Measurements from ENCODE around the gene NAIF1. TPM values are rescaled to one million over a fixed set of nuclear protein-coding genes. Genes with fewer than 3 reads are reported as not detected.

The NAIF1 gene
- total and polyA plus RNA-seq, 2 experiments from 2014 or later: 4.9 to 5.5 TPM

DNA sequence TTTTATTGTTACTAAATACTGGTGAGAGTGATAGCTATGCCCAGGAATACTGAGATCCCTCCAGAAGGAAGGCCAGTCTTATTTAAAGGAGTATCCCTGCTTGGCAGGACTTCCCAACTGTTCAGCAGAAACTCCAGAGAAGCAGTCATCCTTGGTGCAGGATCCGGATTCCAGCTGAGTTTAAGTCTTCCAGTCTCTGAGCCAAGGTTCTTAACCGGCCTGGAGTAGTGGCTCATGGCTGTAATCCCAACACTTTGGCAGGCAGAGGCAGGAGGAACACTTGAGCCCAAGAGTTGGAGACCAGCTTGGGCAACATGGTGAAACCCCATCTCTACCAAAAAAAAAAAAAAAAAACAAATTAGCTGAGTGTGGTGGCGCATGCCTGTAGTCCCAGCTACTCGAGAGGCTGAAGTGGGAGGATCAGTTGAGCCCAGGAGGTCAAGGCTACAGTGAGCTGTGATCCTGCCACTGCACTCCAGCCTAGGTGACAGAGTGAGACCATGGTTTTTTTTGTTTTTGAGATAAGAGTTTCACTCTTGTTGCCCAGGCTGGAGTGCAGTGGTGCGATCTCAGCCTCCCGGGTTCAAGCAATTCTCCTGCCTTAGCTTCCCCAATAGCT lies 7.6 kb downstream of the NAIF1 start (continued):
- TF ChIP-seq, protein P1, sequence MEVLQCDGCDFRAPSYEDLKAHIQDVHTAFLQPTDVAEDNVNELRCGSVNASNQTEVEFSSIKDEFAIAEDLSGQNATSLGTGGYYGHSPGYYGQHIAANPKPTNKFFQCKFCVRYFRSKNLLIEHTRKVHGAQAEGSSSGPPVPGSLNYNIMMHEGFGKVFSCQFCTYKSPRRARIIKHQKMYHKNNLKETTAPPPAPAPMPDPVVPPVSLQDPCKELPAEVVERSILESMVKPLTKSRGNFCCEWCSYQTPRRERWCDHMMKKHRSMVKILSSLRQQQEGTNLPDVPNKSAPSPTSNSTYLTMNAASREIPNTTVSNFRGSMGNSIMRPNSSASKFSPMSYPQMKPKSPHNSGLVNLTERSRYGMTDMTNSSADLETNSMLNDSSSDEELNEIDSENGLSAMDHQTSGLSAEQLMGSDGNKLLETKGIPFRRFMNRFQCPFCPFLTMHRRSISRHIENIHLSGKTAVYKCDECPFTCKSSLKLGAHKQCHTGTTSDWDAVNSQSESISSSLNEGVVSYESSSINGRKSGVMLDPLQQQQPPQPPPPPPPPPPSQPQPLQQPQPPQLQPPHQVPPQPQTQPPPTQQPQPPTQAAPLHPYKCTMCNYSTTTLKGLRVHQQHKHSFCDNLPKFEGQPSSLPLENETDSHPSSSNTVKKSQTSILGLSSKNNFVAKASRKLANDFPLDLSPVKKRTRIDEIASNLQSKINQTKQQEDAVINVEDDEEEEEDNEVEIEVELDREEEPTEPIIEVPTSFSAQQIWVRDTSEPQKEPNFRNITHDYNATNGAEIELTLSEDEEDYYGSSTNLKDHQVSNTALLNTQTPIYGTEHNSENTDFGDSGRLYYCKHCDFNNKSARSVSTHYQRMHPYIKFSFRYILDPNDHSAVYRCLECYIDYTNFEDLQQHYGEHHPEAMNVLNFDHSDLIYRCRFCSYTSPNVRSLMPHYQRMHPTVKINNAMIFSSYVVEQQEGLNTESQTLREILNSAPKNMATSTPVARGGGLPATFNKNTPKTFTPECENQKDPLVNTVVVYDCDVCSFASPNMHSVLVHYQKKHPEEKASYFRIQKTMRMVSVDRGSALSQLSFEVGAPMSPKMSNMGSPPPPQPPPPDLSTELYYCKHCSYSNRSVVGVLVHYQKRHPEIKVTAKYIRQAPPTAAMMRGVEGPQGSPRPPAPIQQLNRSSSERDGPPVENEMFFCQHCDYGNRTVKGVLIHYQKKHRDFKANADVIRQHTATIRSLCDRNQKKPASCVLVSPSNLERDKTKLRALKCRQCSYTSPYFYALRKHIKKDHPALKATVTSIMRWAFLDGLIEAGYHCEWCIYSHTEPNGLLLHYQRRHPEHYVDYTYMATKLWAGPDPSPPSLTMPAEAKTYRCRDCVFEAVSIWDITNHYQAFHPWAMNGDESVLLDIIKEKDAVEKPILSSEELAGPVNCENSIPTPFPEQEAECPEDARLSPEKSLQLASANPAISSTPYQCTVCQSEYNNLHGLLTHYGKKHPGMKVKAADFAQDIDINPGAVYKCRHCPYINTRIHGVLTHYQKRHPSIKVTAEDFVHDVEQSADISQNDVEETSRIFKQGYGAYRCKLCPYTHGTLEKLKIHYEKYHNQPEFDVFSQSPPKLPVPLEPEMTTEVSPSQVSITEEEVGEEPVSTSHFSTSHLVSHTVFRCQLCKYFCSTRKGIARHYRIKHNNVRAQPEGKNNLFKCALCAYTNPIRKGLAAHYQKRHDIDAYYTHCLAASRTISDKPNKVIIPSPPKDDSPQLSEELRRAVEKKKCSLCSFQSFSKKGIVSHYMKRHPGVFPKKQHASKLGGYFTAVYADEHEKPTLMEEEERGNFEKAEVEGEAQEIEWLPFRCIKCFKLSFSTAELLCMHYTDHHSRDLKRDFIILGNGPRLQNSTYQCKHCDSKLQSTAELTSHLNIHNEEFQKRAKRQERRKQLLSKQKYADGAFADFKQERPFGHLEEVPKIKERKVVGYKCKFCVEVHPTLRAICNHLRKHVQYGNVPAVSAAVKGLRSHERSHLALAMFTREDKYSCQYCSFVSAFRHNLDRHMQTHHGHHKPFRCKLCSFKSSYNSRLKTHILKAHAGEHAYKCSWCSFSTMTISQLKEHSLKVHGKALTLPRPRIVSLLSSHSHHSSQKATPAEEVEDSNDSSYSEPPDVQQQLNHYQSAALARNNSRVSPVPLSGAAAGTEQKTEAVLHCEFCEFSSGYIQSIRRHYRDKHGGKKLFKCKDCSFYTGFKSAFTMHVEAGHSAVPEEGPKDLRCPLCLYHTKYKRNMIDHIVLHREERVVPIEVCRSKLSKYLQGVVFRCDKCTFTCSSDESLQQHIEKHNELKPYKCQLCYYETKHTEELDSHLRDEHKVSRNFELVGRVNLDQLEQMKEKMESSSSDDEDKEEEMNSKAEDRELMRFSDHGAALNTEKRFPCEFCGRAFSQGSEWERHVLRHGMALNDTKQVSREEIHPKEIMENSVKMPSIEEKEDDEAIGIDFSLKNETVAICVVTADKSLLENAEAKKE (CRISPR knock-in tag; IDR thresholded peaks at IDR 0.05): no peak

DNA sequence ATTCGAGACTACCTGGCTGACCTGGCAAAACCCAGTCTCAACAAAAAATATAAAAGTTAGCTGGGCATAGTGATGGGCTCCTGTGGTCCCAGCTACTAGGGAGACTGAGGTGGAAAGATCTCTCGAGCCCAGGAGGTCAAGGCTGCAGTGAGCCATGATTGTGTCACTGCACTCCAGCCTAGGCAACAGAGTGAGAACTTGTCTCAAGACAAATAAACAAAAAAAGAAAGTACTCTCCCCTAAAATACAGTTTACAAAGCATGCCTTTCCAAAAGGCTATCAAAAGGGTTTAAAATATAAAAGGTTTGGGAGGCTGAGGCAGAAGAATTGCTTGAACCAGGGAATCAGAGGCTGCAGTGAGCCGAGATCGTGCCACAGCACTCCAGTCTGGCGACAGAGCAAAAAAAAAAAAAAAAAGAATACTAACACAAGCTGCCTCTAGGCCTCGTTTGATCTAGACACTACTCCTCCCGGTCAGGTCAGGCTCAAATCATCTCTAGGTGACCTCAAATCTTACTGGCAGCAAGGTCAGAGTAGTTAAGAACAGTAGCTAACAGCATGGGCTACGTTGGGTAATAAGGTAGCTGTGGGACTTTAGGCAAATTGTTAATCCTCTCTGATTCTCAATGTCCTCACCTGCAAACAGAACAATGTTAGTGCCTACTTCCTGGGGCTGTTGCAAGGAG lies 9.3 kb downstream of the NAIF1 start:
- H3K9me2 ChIP-seq (ENCODE audit: insufficient read depth): no peaks in the 10 kb centered on the region
- no peak for DNase-seq (ENCODE audit: low spot score)
- H3K27ac ChIP-seq (ENCODE audit: low read depth): no peak overlapping the region
- Mint-ChIP-seq H3K27me3 (ENCODE audit: insufficient read depth, low read depth, poor library complexity) (peaks cover 10% of the 10 kb centered on the region), H3K27ac (no peak overlapping the region), H3K4me1 (peaks cover 30% of the 10 kb centered on the region), H3K9me3 (no peaks in the 10 kb centered on the region), H3K36me3 (ENCODE audit: low read depth) (no peaks in the 10 kb centered on the region), H3K4me3 (no peak overlapping the region)
- no peaks in the 10 kb centered on the region for H4K20me1 ChIP-seq (replicated peaks; ENCODE audit: insufficient read depth)
- H3F3A ChIP-seq (replicated peaks; ENCODE audit: low read depth): peaks cover 5% of the 10 kb centered on the region
- H3K4me2 ChIP-seq: no peak overlapping the region
- peaks cover 18% of the 10 kb centered on the region for H3K4me1 ChIP-seq (ENCODE audit: insufficient read depth)
- no peak for ATAC-seq
- H3K27me3 ChIP-seq (ENCODE audit: insufficient read depth): no peaks in the 10 kb centered on the region
- H3K4me3 ChIP-seq: no peak overlapping the region
- no peaks in the 10 kb centered on the region for H3K79me2 ChIP-seq (replicated peaks; ENCODE audit: insufficient read depth)
- H2AFZ ChIP-seq: peak overlapping the region; percentile 78
- TF ChIP-seq, protein P1 (CRISPR knock-in tag; IDR thresholded peaks at IDR 0.05): no peak
- H3K36me3 ChIP-seq (ENCODE audit: insufficient read depth): no peaks in the 10 kb centered on the region

Measured in GM23338 (cell line).